SU-DHL-6 (cell line): ENCODE data around the gene TRIM63.

Source experiments
- H2AFZ ChIP-seq: fragments of 200-600 bp; sonication (generic); 2 replicates; pipeline ENCODE4 v1.6.1; 2014; ENCODE audit warnings: low read depth, mild to moderate bottlenecking, moderate library complexity, mixed read lengths, antibody characterized with exemption, low read length; ENCODE audit not compliant: severe bottlenecking
- H3F3A ChIP-seq: fragments of 200-600 bp; shearing (Covaris generic); 2 replicates; pipeline ENCODE4 v1.6.0; 2016; ENCODE audit warnings: antibody characterized with exemption, mild to moderate bottlenecking; ENCODE audit not compliant: insufficient read depth
- H3K27ac ChIP-seq: fragments of 200-600 bp; sonication (generic); 2 replicates; pipeline ENCODE4 v1.5.1; 2016; ENCODE audit warnings: low read depth, mild to moderate bottlenecking, low read length, moderate library complexity, mixed read lengths
- H3K27me3 ChIP-seq: fragments of 200-600 bp; sonication (generic), shearing (Covaris generic); 2 replicates; pipeline ENCODE4 v1.6.0; 2014; ENCODE audit warnings: mild to moderate bottlenecking, low read length
- H3K36me3 ChIP-seq: fragments of 200-600 bp; sonication (generic); 2 replicates; pipeline ENCODE4 v1.6.1; 2014; ENCODE audit warnings: mild to moderate bottlenecking, low read length, mixed read lengths
- H3K4me2 ChIP-seq: fragments of 300-600, 200-600 bp; shearing (Covaris generic), sonication (generic); 2 replicates; pipeline ENCODE4 v1.6.0; 2014; ENCODE audit warnings: low read length, low read depth, mild to moderate bottlenecking; ENCODE audit not compliant: poor library complexity, severe bottlenecking
- H3K4me3 ChIP-seq: fragments of 200-600 bp; sonication (generic); 2 replicates; pipeline ENCODE4 v1.5.1; 2014; ENCODE audit warnings: antibody characterized with exemption, low read length, mild to moderate bottlenecking, mixed read lengths; ENCODE audit not compliant: insufficient read depth, poor library complexity, severe bottlenecking
- H3K79me2 ChIP-seq: fragments of 200-600 bp; sonication (generic); 2 replicates; pipeline ENCODE4 v1.6.1; 2014; ENCODE audit warnings: mild to moderate bottlenecking, low read length, moderate library complexity; ENCODE audit not compliant: insufficient read depth
- H3K9ac ChIP-seq: fragments of 200-600 bp; sonication (generic); 2 replicates; pipeline ENCODE4 v1.7.0; 2014; ENCODE audit warnings: mild to moderate bottlenecking, low read length
- H3K9me2 ChIP-seq: fragments of 200-600 bp; sonication (generic); replicated peaks from 2 replicates; pipeline ENCODE4 v1.6.1; 2014; ENCODE audit warnings: low read length; ENCODE audit not compliant: insufficient read depth
- H3K9me3 ChIP-seq: fragments of 200-600 bp; sonication (generic); 2 replicates; pipeline ENCODE4 v1.6.1; 2014; ENCODE audit warnings: low read length, mixed read lengths; ENCODE audit not compliant: insufficient read depth
- H4K20me1 ChIP-seq: fragments of 200-600 bp; sonication (generic); 2 replicates; pipeline ENCODE4 v1.6.1; 2014; ENCODE audit warnings: low read depth, mild to moderate bottlenecking, antibody characterized with exemption, low read length, moderate library complexity, mixed read lengths
- CTCF ChIP-seq: fragments of 200-600 bp; sonication (generic); IDR thresholded peaks from one replicate; pipeline ENCODE4 v1.5.1; 2017; ENCODE audit warnings: antibody characterized with exemption, mild to moderate bottlenecking, low read length, moderate library complexity; ENCODE audit not compliant: insufficient read depth, poor library complexity, severe bottlenecking
- EZH2phosphoT487 ChIP-seq: fragments of 200-600 bp; sonication (generic), shearing (Covaris generic); conservative IDR thresholded peaks from 2 replicates; pipeline ENCODE4 v1.6.1; 2018; ENCODE audit warnings: mild to moderate bottlenecking, antibody characterized with exemption, low read length, moderate library complexity, mixed read lengths

TRIM63 gene

GRCh38 chr1:26021647-26022403, 45.6 kb downstream of the TRIM63 start, which contains the start of gene EXTL1:
Gene EXTL1, plus strand, starts transcription at chr1:26021775. Its CDS starts 872 bp downstream, at chr1:26022647.
- no peaks in the 10 kb centered on the region for H3F3A ChIP-seq
- no peak within 1 kb of the TSS for H3K4me3 ChIP-seq
- H3K9me2 ChIP-seq: no peaks in the 10 kb centered on the region
- TF ChIP-seq CTCF (no peak), EZH2phosphoT487 (no peak)
- H3K27me3 ChIP-seq: no peaks in the 10 kb centered on the region
- H3K27ac ChIP-seq: no peak within 1 kb of the TSS
- H3K9me3 ChIP-seq: no peaks in the 10 kb centered on the region
- H2AFZ ChIP-seq: no peak within 1 kb of the TSS
- H3K79me2 ChIP-seq: no peaks in the 10 kb centered on the region
- no peaks in the 10 kb centered on the region for H4K20me1 ChIP-seq
- no peak within 1 kb of the TSS for H3K4me2 ChIP-seq
- no peaks in the 10 kb centered on the region for H3K36me3 ChIP-seq
- no peak within 1 kb of the TSS for H3K9ac ChIP-seq

- Histone ChIP-seq H3K9me2 (no peaks in the 10 kb centered on the region), H3F3A (no peaks in the 10 kb centered on the region), H3K4me2 (no peak overlapping the region), H3K36me3 (no peaks in the 10 kb centered on the region), H3K79me2 (no peaks in the 10 kb centered on the region), H3K27ac (no peak overlapping the region), H4K20me1 (no peaks in the 10 kb centered on the region), H3K9me3 (no peaks in the 10 kb centered on the region), H3K4me3 (no peak overlapping the region), H3K27me3 (no peaks in the 10 kb centered on the region), H3K9ac (no peak overlapping the region), H2AFZ (no peak overlapping the region)
- TF ChIP-seq CTCF (no peak), EZH2phosphoT487 (no peak)
Measured at GRCh38 chr1:26020941-26021646, 46.3 kb downstream of the TRIM63 start.

- Histone ChIP-seq H3F3A (no peaks in the 10 kb centered on the region), H3K4me3 (no peak overlapping the region), H4K20me1 (no peaks in the 10 kb centered on the region), H3K27me3 (no peaks in the 10 kb centered on the region), H3K9me3 (no peaks in the 10 kb centered on the region), H3K36me3 (no peaks in the 10 kb centered on the region), H3K27ac (no peak overlapping the region), H3K9ac (no peak overlapping the region), H3K4me2 (no peak overlapping the region), H3K9me2 (no peaks in the 10 kb centered on the region), H3K79me2 (no peaks in the 10 kb centered on the region), H2AFZ (no peak overlapping the region)
- TF ChIP-seq EZH2phosphoT487: no peak
- TF ChIP-seq CTCF: no peak
Measured at GRCh38 chr1:26020330-26020768, 47.1 kb downstream of the TRIM63 start.
